ENCODE measurements around the gene CNOT2.

DNA sequence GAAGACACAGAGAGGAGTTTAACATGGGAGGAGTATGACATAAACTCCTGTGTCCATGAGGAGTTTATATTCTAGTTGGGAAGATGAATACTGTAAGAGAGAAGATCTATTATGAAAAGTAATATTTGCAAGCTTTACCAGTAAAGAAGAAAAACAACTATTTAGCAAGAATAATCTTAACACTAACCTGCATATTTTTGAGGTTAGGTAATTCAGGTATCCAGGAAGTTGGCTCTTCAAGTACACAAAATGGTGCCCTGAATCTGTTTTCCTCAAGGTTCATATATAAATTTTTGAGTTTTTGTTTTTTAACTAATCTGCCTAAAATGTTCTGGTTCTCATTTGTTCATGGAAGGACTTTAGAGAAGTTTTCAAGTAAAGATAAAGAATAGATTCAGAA lies 89.0 kb downstream of the CNOT2 start:
- TF ChIP-seq, protein P1, sequence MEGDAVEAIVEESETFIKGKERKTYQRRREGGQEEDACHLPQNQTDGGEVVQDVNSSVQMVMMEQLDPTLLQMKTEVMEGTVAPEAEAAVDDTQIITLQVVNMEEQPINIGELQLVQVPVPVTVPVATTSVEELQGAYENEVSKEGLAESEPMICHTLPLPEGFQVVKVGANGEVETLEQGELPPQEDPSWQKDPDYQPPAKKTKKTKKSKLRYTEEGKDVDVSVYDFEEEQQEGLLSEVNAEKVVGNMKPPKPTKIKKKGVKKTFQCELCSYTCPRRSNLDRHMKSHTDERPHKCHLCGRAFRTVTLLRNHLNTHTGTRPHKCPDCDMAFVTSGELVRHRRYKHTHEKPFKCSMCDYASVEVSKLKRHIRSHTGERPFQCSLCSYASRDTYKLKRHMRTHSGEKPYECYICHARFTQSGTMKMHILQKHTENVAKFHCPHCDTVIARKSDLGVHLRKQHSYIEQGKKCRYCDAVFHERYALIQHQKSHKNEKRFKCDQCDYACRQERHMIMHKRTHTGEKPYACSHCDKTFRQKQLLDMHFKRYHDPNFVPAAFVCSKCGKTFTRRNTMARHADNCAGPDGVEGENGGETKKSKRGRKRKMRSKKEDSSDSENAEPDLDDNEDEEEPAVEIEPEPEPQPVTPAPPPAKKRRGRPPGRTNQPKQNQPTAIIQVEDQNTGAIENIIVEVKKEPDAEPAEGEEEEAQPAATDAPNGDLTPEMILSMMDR (conservative IDR thresholded peaks at IDR 0.05; ENCODE audit: low read length): no peak
- no peak for TF ChIP-seq EZH2phosphoT487 (IDR thresholded peaks at IDR 0.05; ENCODE audit: borderline replicate concordance, low read depth, low read length)

All from OCI-LY7 (cell line).